H1 (cell line): Measurements from ENCODE around the gene RIMBP2. TPM values are rescaled to one million over a fixed set of nuclear protein-coding genes. Genes with fewer than 3 reads are reported as not detected.

ENCODE experiments used
- CTCF ChIA-PET: fragments of 300-600 bp; sonication (Branson Sonifier 250); formaldehyde crosslinking; loops from one replicate; lab custom pipeline; 2021; ENCODE audit not compliant: partially characterized antibody; lab: Charles Lee
- POLR2A ChIA-PET: fragments of 300-600 bp; sonication (Branson Sonifier 250); formaldehyde crosslinking; loops from one replicate; lab custom pipeline; 2021; ENCODE audit warnings: inconsistent platforms; ENCODE audit not compliant: partially characterized antibody; lab: Charles Lee
- DNase-seq, 2 experiments: peaks; one replicate each; pipeline versions ENCODE4 v3.0.0 to v3.0.0-alpha.2; 2010 to 2022; ENCODE audit warnings: low spot score in 2 of 2, low read depth in 1 of 2, mixed read lengths in 1 of 2
- FAIRE-seq: peaks from 2 replicates; lab custom pipeline; 2011; peaks lifted over from hg19 to GRCh38; lab: Jason Lieb, UNC
- H2AFZ ChIP-seq: 2 replicates; pipeline ENCODE4 v1.8.1; 2012; ENCODE audit warnings: low read length, inconsistent platforms
- H2AK5ac ChIP-seq: 2 replicates; pipeline ENCODE4 v1.6.1; 2013; ENCODE audit warnings: low read depth, low read length
- H2BK120ac ChIP-seq: replicated peaks from 2 replicates; pipeline ENCODE3; 2013; ENCODE audit warnings: low read depth, low read length, inconsistent platforms
- H2BK12ac ChIP-seq: 2 replicates; pipeline ENCODE4 v1.6.1; 2013; ENCODE audit warnings: low read depth, low read length
- H2BK15ac ChIP-seq: 2 replicates; pipeline ENCODE4 v1.6.1; 2013; ENCODE audit warnings: low read length
- H2BK20ac ChIP-seq: 2 replicates; pipeline ENCODE4 v1.6.1; 2013; ENCODE audit warnings: low read length
- H2BK5ac ChIP-seq: 2 replicates; pipeline ENCODE4 v1.6.1; 2013; ENCODE audit warnings: low read depth, low read length
- H3K14ac ChIP-seq: 2 replicates; pipeline ENCODE4 v1.6.1; 2013; ENCODE audit warnings: inconsistent platforms; ENCODE audit not compliant: insufficient read length
- H3K18ac ChIP-seq: 2 replicates; pipeline ENCODE4 v1.6.1; 2013; ENCODE audit warnings: low read length; ENCODE audit errors: extremely low read depth
- H3K23ac ChIP-seq: 2 replicates; pipeline ENCODE4 v1.6.1; 2013; ENCODE audit warnings: inconsistent platforms; ENCODE audit not compliant: insufficient read length
- H3K23me2 ChIP-seq: 2 replicates; pipeline ENCODE4 v1.6.1; 2013; ENCODE audit warnings: low read depth, low read length
- H3K27ac ChIP-seq: 2 replicates; pipeline ENCODE4 v1.6.1; 2011; ENCODE audit warnings: low read depth, low read length, inconsistent platforms
- H3K27me3 ChIP-seq, 4 experiments: replicated peaks in 1 of 4; 1 replicate in 1 of 4; 2 replicates in 3 of 4; pipeline versions ENCODE4 v1.6.1 to v1.8.1; 2011 to 2013; ENCODE audit warnings: low read length in 3 of 4, mild to moderate bottlenecking in 3 of 4, inconsistent platforms in 2 of 4, mixed read lengths in 2 of 4, moderate library complexity in 1 of 4; ENCODE audit not compliant: control insufficient read depth in 3 of 4, insufficient read depth in 3 of 4; ENCODE audit errors: extremely low read depth in 1 of 4
- H3K36me3 ChIP-seq, 4 experiments: 2 replicates each; pipeline versions ENCODE4 v1.6.1 to v1.8.1; 2011 to 2013; ENCODE audit warnings: mild to moderate bottlenecking in 4 of 4, low read length in 3 of 4, moderate library complexity in 2 of 4, control low read depth in 1 of 4, inconsistent platforms in 1 of 4; ENCODE audit not compliant: insufficient read depth in 4 of 4, control insufficient read depth in 2 of 4
- H3K4ac ChIP-seq: replicated peaks from 2 replicates; pipeline ENCODE3; 2013; ENCODE audit warnings: low read length, low read depth, mixed read lengths, inconsistent platforms; ENCODE audit not compliant: insufficient read length
- H3K4me1 ChIP-seq, 4 experiments: replicated peaks in 1 of 4; 1 replicate in 1 of 4; 2 replicates in 3 of 4; pipeline versions ENCODE4 v1.6.1 to v1.8.1; 2011 to 2013; ENCODE audit warnings: low read length in 3 of 4, inconsistent platforms in 2 of 4, mixed read lengths in 1 of 4; ENCODE audit not compliant: insufficient read depth in 4 of 4, control insufficient read depth in 3 of 4
- H3K4me2 ChIP-seq, 2 experiments: 2 replicates each; pipeline versions ENCODE4 v1.6.1 to v1.8.1; 2011 to 2013; ENCODE audit warnings: low read depth in 2 of 2, low read length in 2 of 2, control low read depth in 1 of 2, inconsistent platforms in 1 of 2, mild to moderate bottlenecking in 1 of 2; ENCODE audit not compliant: insufficient read depth in 1 of 2
- H3K4me3 ChIP-seq, 4 experiments: fragments of 200-600, 300-600 bp in 1 of 4; sonication (generic), shearing (Covaris generic), sonication (Bioruptor Twin) in 1 of 4; 2 replicates each; pipeline versions ENCODE4 v1.5.1 to v1.8.1; 2011 to 2016; ENCODE audit warnings: low read length in 4 of 4, low read depth in 3 of 4, control low read depth in 2 of 4, inconsistent platforms in 2 of 4, mild to moderate bottlenecking in 2 of 4, mixed read lengths in 1 of 4, moderate library complexity in 1 of 4; ENCODE audit not compliant: insufficient read depth in 2 of 4; ENCODE audit errors: extremely low read depth in 1 of 4
- H3K56ac ChIP-seq: replicated peaks from 2 replicates; pipeline ENCODE3; 2013; ENCODE audit warnings: low read depth, mild to moderate bottlenecking, mixed read lengths, low read length, inconsistent platforms; ENCODE audit not compliant: insufficient read length
- H3K79me1 ChIP-seq: 2 replicates; pipeline ENCODE4 v1.6.1; 2013; ENCODE audit warnings: low read depth, low read length, control low read depth
- H3K79me2 ChIP-seq, 2 experiments: 2 replicates each; pipeline versions ENCODE4 v1.6.1 to v1.8.1; 2012 to 2013; ENCODE audit warnings: low read length in 2 of 2, mild to moderate bottlenecking in 2 of 2, inconsistent platforms in 1 of 2; ENCODE audit not compliant: insufficient read depth in 2 of 2, control insufficient read depth in 1 of 2
- H3K9ac ChIP-seq, 4 experiments: replicated peaks in 1 of 4; 1 replicate in 1 of 4; 2 replicates in 3 of 4; pipeline versions ENCODE4 v1.6.1 to v1.8.1; 2011 to 2013; ENCODE audit warnings: low read depth in 3 of 4, low read length in 3 of 4, control low read depth in 2 of 4, mild to moderate bottlenecking in 2 of 4, moderate library complexity in 2 of 4, inconsistent platforms in 1 of 4; ENCODE audit errors: extremely low read depth in 1 of 4
- H3K9me3 ChIP-seq, 2 experiments: 2 replicates each; pipeline versions ENCODE4 v1.6.1 to v1.8.1; 2012 to 2013; ENCODE audit warnings: mild to moderate bottlenecking in 2 of 2, moderate library complexity in 2 of 2, control low read depth in 1 of 2, inconsistent platforms in 1 of 2, low read depth in 1 of 2, low read length in 1 of 2, mixed read lengths in 1 of 2; ENCODE audit not compliant: insufficient read depth in 2 of 2
- H4K20me1 ChIP-seq, 2 experiments: replicated peaks in 1 of 2; 2 replicates each; pipeline versions ENCODE3 to v1.8.1; 2011 to 2013; ENCODE audit warnings: inconsistent platforms in 2 of 2, low read length in 2 of 2, mild to moderate bottlenecking in 1 of 2; ENCODE audit not compliant: insufficient read depth in 2 of 2, control insufficient read depth in 1 of 2
- H4K5ac ChIP-seq: 2 replicates; pipeline ENCODE4 v1.6.1; 2013; ENCODE audit warnings: low read length, low read depth, mixed read lengths, inconsistent platforms; ENCODE audit not compliant: insufficient read length
- H4K8ac ChIP-seq: 2 replicates; pipeline ENCODE4 v1.8.0; 2013; ENCODE audit warnings: mild to moderate bottlenecking, moderate library complexity, low read length, inconsistent platforms; ENCODE audit not compliant: insufficient read depth; ENCODE audit errors: extremely low read depth
- H4K91ac ChIP-seq: replicated peaks from 2 replicates; pipeline ENCODE3; 2013; ENCODE audit warnings: low read length, mixed read lengths, inconsistent platforms; ENCODE audit not compliant: insufficient read length
- CBX8 ChIP-seq: fragments of 300-800, 300-1000 bp; sonication (generic); IDR thresholded peaks from 2 replicates; pipeline ENCODE4 v1.7.1; 2016; ENCODE audit warnings: low read depth, low read length, borderline replicate concordance
- EZH2 ChIP-seq: fragments of 200-600 bp; sonication (generic); IDR thresholded peaks from 2 replicates; pipeline ENCODE4 v1.7.1; 2012; ENCODE audit warnings: low read depth, mild to moderate bottlenecking, moderate library complexity, low read length, inconsistent platforms; ENCODE audit not compliant: severe bottlenecking
- HDAC6 ChIP-seq: IDR thresholded peaks from one replicate; pipeline ENCODE4 v1.7.1; 2012; ENCODE audit warnings: low read depth, mild to moderate bottlenecking, inconsistent platforms, low read length, moderate library complexity
- JUND ChIP-seq: IDR thresholded peaks from 2 replicates; pipeline ENCODE4 v1.6.1; 2011; ENCODE audit warnings: mild to moderate bottlenecking, improper control_type of control experiment, low read length
- MAX ChIP-seq: IDR thresholded peaks from 2 replicates; pipeline ENCODE4 v1.6.1; 2012; ENCODE audit warnings: inconsistent platforms
- SUZ12 ChIP-seq: fragments of 200-600 bp; sonication (generic); IDR thresholded peaks from 2 replicates; pipeline ENCODE4 v1.6.1; 2012; ENCODE audit warnings: mild to moderate bottlenecking, inconsistent platforms, low read length, moderate library complexity, mixed read lengths
- YY1 ChIP-seq: IDR thresholded peaks from 2 replicates; pipeline ENCODE4 v1.6.1; 2011; ENCODE audit warnings: low read depth, mild to moderate bottlenecking, low read length
- WGBS, 2 experiments: shearing (Covaris generic) in 1 of 2; methylation state at CpG; one replicate each; pipeline versions ENCODE4 v1.1.6 to v1.1.7; 2013 to 2015; ENCODE audit warnings: low lambda C conversion rate in 2 of 2, mixed read lengths in 2 of 2, inconsistent platforms in 1 of 2, low coverage in 1 of 2, missing lambda C conversion rate in 1 of 2; ENCODE audit not compliant: insufficient replicate concordance in 2 of 2, insufficient coverage in 1 of 2, insufficient read length in 1 of 2; ENCODE audit errors: extremely low coverage in 1 of 2, missing lambda C conversion rate in 1 of 2; 5-methylcytosine and 5-hydroxymethylcytosine counted together
- polyA plus RNA-seq, 7 experiments: library from polyadenylated mRNA; depleted of rRNA in 3 of 7; stranded (reverse) in 5 of 7; unstranded in 2 of 7; fragments of >200 nt in 5 of 7; fragments of 200-250 nt in 2 of 7; gene quantifications; 1 replicate in 5 of 7; 2 replicates in 1 of 7; 4 replicates in 1 of 7; pipeline versions ENCODE4 v1.2.1 to v1.2.3, GENCODE V29; 2011 to 2013; ENCODE audit warnings: missing spikeins in 2 of 7, mixed read lengths in 2 of 7
- total RNA-seq: library from RNA; stranded (reverse); fragmentation: NEBNext Ultra II Directional; extraction: Animal tissue kit (Norgen Biotek cat#: 25700); gene quantifications from 2 replicates; pipeline ENCODE4 v1.2.1, GENCODE V29; 2021
- TF ChIP-seq, protein P1 (sequence below): IDR thresholded peaks from 2 replicates; pipeline ENCODE4 v1.6.1; 2012; ENCODE audit warnings: inconsistent platforms

RIMBP2 gene
- total and polyA plus RNA-seq, 2 of the 8 experiments (the other 6 are each of a cell fraction or from before 2014, with no cell fraction given), result 0.18 to 0.65 TPM

DNA sequence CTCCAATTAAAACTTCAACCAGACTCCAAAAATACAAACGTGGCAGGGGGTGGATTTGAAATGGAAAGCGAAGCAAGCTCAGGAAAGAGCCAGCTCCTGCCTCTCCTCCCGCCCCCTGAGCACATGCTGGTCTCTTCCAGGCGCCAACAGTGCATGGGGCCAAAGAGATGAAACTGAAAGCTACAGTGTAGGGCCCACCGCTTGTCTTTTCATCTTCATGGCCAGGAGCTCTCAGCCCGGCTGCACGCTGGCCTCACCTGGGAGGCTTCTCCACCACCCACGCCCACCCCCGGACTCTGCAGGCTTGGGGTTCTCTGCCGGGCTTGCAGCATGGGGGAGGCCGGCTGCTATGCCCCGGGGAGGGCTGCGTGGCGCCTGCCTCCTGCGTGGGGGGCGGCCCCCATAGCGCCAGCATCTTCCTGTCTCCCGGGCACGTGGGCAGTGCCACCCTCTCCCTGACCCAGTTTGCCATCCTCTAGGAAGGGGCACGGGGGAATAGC is 2.0 kb downstream of the RIMBP2 start:
- peaks cover 4% of the 10 kb centered on the region in 2 experiments for H4K20me1 ChIP-seq
- H3K27ac ChIP-seq, result no peak overlapping the region
- no peak overlapping the region for H3K14ac ChIP-seq
- peak overlapping the region; percentile 7; the same call in 1 of the 2 replicates for H4K8ac ChIP-seq
- H2BK15ac ChIP-seq, result no peak overlapping the region
- H3K9me3 ChIP-seq, result peaks cover 5 to 8% of the 10 kb centered on the region in 2 experiments; a peak in 3 of 4 replicates
- CTCF ChIA-PET, result interaction anchor here (0.7 to 1.3 kb wide), 4 partner anchors 11 to 53 kb away, joined by 3 read pairs; no protein-coding TSS in a partner anchor
- DNase-seq (no peak), FAIRE-seq (no peak)
- peaks cover 4 to 18% (median 11%) of the 10 kb centered on the region in 4 experiments for H3K4me1 ChIP-seq
- no peak overlapping the region for H3K56ac ChIP-seq
- no peak overlapping the region; the same call in 1 of the 2 replicates for H3K18ac ChIP-seq
- 9% methylated on average over 14 of the region's 20 CpGs; no CpG with 5 or more reads in 1 of the 2 experiments for WGBS, 2 experiments
- H3K23me2 ChIP-seq, result peaks cover 21% of the 10 kb centered on the region
- no peak overlapping the region for H3K23ac ChIP-seq
- no peak overlapping the region for H2AK5ac ChIP-seq
- POLR2A ChIA-PET, result interaction anchor here (1.2 kb wide), 1 partner anchor 23 kb away, joined by 3 read pairs; no protein-coding TSS in a partner anchor
- H3K9ac ChIP-seq, result no peak overlapping the region
- TF ChIP-seq HDAC6 (no peak), YY1 (no peak), MAX (peak; percentile 62; the same call in 1 of the 2 replicates), JUND (no peak), CBX8 (no peak), EZH2 (peak; percentile 61), SUZ12 (0 out of 2 replicates have a peak, but pooled peaks have one; percentile 9)
- TF ChIP-seq, protein P1, sequence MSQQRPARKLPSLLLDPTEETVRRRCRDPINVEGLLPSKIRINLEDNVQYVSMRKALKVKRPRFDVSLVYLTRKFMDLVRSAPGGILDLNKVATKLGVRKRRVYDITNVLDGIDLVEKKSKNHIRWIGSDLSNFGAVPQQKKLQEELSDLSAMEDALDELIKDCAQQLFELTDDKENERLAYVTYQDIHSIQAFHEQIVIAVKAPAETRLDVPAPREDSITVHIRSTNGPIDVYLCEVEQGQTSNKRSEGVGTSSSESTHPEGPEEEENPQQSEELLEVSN, result peak; percentile 88
- H2BK20ac ChIP-seq, result no peak overlapping the region
- H2BK12ac ChIP-seq, result 0 out of 2 replicates have a peak overlapping the region, but pooled peaks have one; percentile 75
- no peak overlapping the region for H4K91ac ChIP-seq
- peak overlapping the region; percentile 94 to 96 for H3K4me2 ChIP-seq
- peak overlapping the region in 2 of 4 experiments; percentile 52 to 67; a peak in 3 of 8 replicates for H3K4me3 ChIP-seq
- H3K79me2 ChIP-seq, result no peaks in the 10 kb centered on the region
- no peak overlapping the region for H2BK5ac ChIP-seq
- H2AFZ ChIP-seq, result no peak overlapping the region
- no peak overlapping the region for H3K4ac ChIP-seq
- no peaks in the 10 kb centered on the region for H3K36me3 ChIP-seq
- H4K5ac ChIP-seq, result no peak overlapping the region
- no peak overlapping the region for H2BK120ac ChIP-seq
- peaks cover 37 to 66% (median 59%) of the 10 kb centered on the region in 4 experiments for H3K27me3 ChIP-seq
- no peaks in the 10 kb centered on the region for H3K79me1 ChIP-seq
